NOMO-1 treated with dmso at 0.1 percent for 144 hours (cell line): ENCODE measurements around the gene LITAF.

Experiments used
- DNase-seq: peaks from one replicate; lab custom pipeline; 2025; ENCODE audit not compliant: unreplicated experiment; lab: John Stamatoyannopoulos, UW

Gene LITAF

GRCh38 chr16:11586856-11587642 is at the start of gene LITAF:
LITAF (minus strand) TSS chr16:11586919; CDS start chr16:11556730, 30,189 bp downstream.
- peak; percentile 6 for DNase-seq

- DNase-seq = no peak
Measured at GRCh38 chr16:11636172-11636721, 49.5 kb upstream of the LITAF start.

GRCh38 chr16:11635679-11636171 is 49.0 kb upstream of the LITAF start:
- DNase-seq = no peak

- no peak for DNase-seq
Measured at GRCh38 chr16:11635113-11635652, 48.5 kb upstream of the LITAF start.

GRCh38 chr16:11634312-11634711 is 47.6 kb upstream of the LITAF start:
- DNase-seq = peak; percentile 43

GRCh38 chr16:11633113-11633512 is 46.4 kb upstream of the LITAF start:
- no peak for DNase-seq

GRCh38 chr16:11632455-11632939 is 45.8 kb upstream of the LITAF start:
- DNase-seq = no peak

GRCh38 chr16:11631214-11631613 is 44.5 kb upstream of the LITAF start:
- no peak for DNase-seq

- no peak for DNase-seq
Measured at GRCh38 chr16:11630768-11631056, 44.0 kb upstream of the LITAF start.

- DNase-seq = peak; percentile 34
Measured at GRCh38 chr16:11630046-11630767, 43.5 kb upstream of the LITAF start.

- peak; percentile 75 for DNase-seq
Measured at GRCh38 chr16:11629071-11630030, 42.6 kb upstream of the LITAF start.

- no peak for DNase-seq
Measured at GRCh38 chr16:11627822-11628457, 41.2 kb upstream of the LITAF start.

GRCh38 chr16:11627292-11627663 is 40.6 kb upstream of the LITAF start:
- DNase-seq = no peak

GRCh38 chr16:11626657-11627291 is 40.1 kb upstream of the LITAF start:
- DNase-seq = no peak

- DNase-seq = no peak
Measured at GRCh38 chr16:11625769-11626168, 39.0 kb upstream of the LITAF start.

- DNase-seq = peak; percentile 16
Measured at GRCh38 chr16:11624636-11625607, 38.2 kb upstream of the LITAF start.

- no peak for DNase-seq
Measured at GRCh38 chr16:11624205-11624604, 37.5 kb upstream of the LITAF start.

GRCh38 chr16:11621920-11622651 is 35.4 kb upstream of the LITAF start:
- no peak for DNase-seq
